HG02623 (cell line): ENCODE measurements around the gene ZNF280A.
"Not testable (repeated sequence)": the region's sequence is repeated elsewhere in the genome, so short reads cannot be mapped to it uniquely, and the experiment has no call there.

Source experiments
- ATAC-seq: cut with Tn5 transposase; IDR thresholded peaks from one replicate; pipeline ENCODE4 v1.9.1; 2021; ENCODE audit warnings: moderate library complexity; ENCODE audit not compliant: unreplicated experiment

The ZNF280A gene

DNA sequence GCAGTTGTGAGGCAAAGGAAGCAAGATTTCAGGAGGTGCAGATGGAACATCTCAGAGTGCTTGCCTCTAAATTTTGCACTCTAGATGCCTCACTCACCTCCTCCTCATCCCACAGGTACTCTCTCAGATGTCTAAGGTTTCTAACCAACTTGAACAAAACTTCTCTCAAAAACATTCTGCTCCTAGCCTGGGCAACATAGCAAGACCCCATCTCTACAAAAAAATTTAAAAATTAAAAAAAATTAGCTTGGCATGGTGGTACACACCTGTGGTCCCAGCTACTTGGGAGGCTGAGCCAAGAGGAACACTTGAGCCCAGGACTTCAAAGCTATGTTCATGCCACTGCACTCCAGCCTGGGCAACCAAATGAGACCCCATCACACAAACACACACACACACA, 4.2 kb downstream of the ZNF280A start:
- ATAC-seq, result no peak

DNA sequence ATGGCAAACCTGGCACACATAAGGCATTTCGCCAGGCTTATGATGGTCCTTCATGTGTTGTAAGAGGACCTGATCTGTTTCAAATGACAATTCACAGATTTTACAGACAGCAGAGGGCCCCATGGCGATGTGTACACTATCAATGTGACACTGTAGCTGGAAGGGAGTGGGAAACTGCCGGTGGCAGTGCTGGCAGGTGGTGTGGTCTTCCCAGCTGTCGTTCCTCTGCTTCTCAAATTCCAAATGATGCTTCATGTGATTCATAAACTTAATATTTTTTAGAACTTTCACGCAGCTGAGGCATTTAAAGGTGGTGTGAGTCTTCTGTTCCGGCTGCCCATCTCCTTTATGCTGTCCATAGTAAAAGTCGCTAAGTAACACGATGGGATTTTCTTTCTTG, 5.6 kb downstream of the ZNF280A start:
- not testable (repeated sequence) for ATAC-seq

DNA sequence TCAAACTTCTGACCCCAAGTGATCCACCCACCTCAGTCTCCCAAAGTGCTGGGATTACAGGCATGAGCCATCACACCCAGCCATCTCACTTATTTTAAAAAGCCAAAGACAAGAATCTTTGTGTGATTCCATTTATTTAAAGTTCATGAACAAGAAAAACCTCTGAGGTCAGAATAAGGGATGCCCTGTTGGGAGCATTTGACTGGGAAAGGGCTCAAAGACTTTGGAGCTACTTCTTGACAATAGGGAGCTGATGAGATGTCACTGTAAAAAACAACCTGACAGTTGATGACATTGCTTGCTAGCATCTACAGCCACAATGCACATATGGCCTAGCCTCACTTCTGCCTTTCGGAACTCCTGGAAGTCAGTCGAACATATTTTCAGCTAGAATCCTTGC, 6.5 kb downstream of the ZNF280A start:
- no peak for ATAC-seq

DNA sequence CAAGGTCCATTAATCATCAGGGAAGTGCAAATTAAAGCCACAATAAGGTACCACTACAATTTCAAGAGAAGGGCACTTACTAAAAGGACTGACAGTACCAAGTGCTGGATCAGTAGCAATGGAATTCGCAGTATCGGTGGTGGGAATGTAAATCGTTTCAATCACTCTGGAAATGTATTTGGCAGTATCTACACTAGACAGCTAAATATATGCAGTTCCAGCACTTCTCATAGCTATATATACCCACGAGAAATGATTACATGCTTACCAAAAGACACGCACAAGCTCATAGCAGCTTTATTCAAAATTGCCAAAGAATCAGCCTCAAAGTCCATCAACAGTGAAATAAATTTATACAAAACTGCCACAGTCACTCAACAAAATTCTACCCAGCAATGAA, 7.1 kb downstream of the ZNF280A start:
- no peak for ATAC-seq

- not testable (repeated sequence) for ATAC-seq
Measured at GRCh38 chr22:22510833-22511232, 9.2 kb downstream of the ZNF280A start.

DNA sequence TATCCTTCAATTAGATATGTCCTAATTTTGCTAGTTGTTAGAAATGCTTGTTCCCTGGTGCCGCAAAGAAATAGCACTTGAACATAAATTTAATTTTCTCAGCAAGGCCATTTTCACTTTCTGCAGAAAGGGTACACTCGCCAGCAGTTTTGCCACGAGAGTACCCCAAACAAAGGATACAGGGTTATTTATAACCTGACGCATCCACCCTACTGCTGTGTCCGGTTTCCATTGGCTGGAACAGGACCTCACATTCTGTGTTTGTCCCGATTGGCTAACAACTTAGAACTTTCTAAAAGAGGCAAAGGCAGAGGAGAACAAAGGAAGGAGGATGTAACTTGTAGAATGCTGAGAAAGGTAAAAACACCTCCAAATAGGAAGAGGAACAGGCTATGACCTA, 10.2 kb downstream of the ZNF280A start:
- ATAC-seq, result not testable (repeated sequence)

DNA sequence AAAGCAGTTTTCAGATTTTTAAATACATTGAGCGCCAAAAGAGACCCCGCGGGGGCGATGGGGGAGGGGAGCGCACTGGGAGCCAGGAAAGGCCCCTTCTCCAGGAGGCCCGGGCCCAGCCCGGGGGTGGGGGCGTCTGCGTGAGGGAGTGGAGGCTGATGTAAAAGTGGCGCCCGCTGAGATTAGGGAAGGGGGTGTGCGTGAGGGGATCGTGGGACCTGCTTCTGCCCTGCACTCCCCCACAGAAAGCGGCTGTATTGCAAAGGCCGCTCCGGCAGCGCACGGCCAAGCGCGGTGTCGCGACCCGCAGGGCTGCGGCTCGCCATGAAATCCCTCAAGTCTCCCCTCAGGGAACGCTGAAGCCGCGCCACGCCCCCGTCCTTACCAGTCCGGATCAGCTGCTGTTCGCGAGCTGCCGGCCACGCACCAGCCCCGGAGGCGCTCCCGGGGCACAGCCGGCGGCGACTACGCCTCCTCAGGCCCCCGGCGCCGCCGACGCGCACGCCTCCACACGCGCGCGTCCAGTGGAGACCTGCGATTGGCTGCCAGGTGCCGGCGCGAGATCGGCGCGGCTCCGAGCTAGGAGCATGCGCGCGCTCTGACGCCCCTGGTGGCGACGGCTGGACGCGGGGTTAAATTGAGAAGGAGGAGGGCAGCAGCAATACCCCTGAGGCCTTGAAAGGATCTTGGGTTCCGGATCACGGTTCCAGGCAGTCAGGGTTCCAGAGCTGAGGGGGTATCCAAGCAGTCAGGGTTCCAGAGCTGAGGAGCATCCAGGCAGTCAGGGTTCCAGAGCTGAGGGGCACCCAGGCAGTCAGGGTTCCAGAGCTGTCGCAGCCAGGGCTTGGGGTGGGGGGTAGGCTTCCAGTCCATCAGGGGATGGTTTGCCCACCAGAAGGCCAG, 11.5 kb downstream of the ZNF280A start, which contains the start of gene ZNF280B:
Gene ZNF280B, minus strand, starts transcription at position 469 of the 903 bp plus-strand sequence. CDS start 19,344 bp downstream, outside the sequence.
- peak; percentile 78 for ATAC-seq

- ATAC-seq, result no peak
Measured at GRCh38 chr22:22507743-22508273, 12.3 kb downstream of the ZNF280A start.

GRCh38 chr22:22506736-22507135, 13.3 kb downstream of the ZNF280A start:
- no peak for ATAC-seq

DNA sequence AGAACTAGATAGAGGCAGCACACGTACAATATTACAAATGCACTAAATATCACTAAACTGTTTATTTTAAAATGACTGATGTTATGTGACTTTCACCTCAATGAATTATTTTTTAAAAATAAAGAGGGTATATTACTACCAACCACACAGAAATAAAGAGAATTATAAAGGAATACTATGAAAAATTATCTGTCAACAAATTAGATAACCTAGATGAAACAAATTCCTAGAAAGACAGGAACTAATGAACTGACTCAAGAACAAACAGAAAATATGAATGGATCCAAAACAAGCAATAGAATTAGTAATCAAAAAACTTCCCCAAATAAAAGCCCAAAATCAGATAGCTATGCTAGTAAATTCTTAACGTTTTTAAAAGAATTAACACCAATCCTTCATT, 21.8 kb downstream of the ZNF280A start:
- ATAC-seq, result no peak

- ATAC-seq, result not testable (repeated sequence)
Measured at GRCh38 chr22:22491589-22491988, 28.5 kb downstream of the ZNF280A start.

DNA sequence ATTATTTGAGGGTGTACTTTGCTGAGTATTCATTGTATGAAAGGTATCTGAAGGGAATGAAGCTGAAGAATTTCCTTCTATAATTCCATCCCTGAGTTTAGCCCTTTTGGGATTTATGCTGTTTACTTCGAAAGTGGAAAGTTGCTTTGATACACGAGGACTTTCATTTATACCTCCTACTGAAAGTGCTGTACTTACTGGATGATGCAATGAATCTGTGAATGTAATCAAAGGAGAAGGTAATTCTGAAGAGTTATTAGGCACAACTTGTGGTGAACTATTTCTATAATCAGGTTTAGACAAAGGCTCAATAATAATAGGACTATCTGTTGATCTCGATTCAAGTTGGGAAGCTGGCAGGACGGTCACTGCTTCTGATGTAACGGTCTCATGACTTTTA, 31.3 kb downstream of the ZNF280A start:
- no peak for ATAC-seq

- no peak for ATAC-seq
Measured at GRCh38 chr22:22487869-22488597, 32.0 kb downstream of the ZNF280A start.

GRCh38 chr22:22487059-22487458, 33.0 kb downstream of the ZNF280A start:
- no peak for ATAC-seq

DNA sequence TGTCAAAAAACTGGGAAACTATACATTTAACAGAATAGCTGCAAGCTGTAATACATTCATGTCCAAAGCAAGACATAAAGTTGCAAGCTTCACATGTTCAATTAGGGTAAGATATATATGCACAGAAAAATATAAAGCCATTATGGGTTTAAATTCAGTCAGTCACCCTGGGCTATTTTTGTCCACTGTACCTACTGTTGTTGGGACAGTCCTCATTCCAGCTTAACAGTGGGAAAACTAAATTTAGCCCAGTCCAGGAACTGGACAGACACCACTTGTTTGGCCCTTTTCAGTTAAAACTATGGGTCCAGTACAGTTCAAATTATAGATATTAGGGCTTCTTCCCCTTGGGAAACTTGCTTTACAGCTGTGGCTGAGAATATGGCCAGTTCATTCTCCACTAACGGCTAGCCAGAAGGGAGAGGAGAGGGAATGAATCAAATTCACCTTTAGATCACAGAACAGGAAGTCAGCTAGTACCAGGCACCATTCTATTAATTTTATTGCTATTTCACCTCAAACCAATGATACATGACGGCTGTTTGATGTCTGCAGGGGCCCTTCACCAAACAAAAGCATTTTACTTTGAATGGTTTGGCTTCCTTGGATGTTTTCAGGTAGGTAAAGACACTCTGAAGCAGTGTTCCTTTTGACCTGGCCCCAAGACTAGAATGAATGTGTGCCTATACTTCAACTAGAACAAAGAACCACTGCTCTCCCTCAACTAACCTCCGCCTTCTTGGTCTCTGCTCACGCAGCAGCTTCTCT, 33.8 kb downstream of the ZNF280A start:
- ATAC-seq, result no peak

GRCh38 chr22:22485524-22485923, 34.5 kb downstream of the ZNF280A start:
- no peak for ATAC-seq

- ATAC-seq, result no peak
Measured at GRCh38 chr22:22484023-22484422, 36.0 kb downstream of the ZNF280A start.

DNA sequence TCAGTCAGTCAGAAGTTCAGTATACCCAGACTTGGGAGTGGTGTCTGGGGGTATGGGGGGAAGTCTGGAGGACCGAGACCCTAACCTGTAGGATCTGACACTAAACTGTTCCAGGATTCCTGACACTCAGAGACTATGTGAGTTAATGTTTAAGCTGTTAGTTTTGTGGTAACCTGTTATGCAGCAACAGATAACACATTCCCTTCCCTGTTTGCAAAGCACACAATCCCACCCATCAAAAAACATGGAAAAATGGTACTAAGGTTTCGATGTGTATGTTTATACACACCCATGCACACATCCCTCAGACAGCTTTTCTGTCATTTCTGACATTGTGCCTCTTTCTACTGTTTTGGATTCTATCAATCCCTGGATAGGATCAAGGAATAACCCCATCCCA, 39.1 kb downstream of the ZNF280A start:
- ATAC-seq, result no peak

GRCh38 chr22:22479999-22480532, 40.0 kb downstream of the ZNF280A start:
- no peak for ATAC-seq

- ATAC-seq, result no peak
Measured at GRCh38 chr22:22479116-22479515, 41.0 kb downstream of the ZNF280A start.

GRCh38 chr22:22478470-22478869, 41.6 kb downstream of the ZNF280A start:
- ATAC-seq, result no peak
